HG02870 (cell line): Measurements from ENCODE around the gene WSCD2.

Experiments
- ATAC-seq: cut with Tn5 transposase; IDR thresholded peaks from one replicate; pipeline ENCODE4 v1.9.1; 2021; ENCODE audit warnings: mild to moderate bottlenecking, moderate library complexity; ENCODE audit not compliant: unreplicated experiment

The WSCD2 gene

GRCh38 chr12:108296945-108297344 is 167.9 kb downstream of the WSCD2 start:
- no peak for ATAC-seq

GRCh38 chr12:108297424-108297823 is 168.3 kb downstream of the WSCD2 start:
- no peak for ATAC-seq

GRCh38 chr12:108297895-108298760 is 169.0 kb downstream of the WSCD2 start:
- peak; percentile 84 for ATAC-seq

GRCh38 chr12:108298761-108299275 is 169.7 kb downstream of the WSCD2 start:
- ATAC-seq: no peak

GRCh38 chr12:108299516-108299915 is 170.4 kb downstream of the WSCD2 start:
- ATAC-seq: no peak
